GM12801 (cell line): ENCODE data around the gene PDHB.

ENCODE experiments used
- CTCF ChIP-seq: IDR thresholded peaks from one replicate; pipeline ENCODE4 v1.5.1; 2011; ENCODE audit warnings: control low read depth; ENCODE audit not compliant: insufficient read length; ENCODE audit errors: extremely low read depth

PDHB gene

GRCh38 chr3:58383476-58383875 is 50.2 kb downstream of the PDHB start:
- TF ChIP-seq CTCF: no peak

- no peak for TF ChIP-seq CTCF
These were observed 54.1 kb downstream of the PDHB start for GRCh38 chr3:58379351-58380073.

- TF ChIP-seq CTCF: no peak
These were observed 55.9 kb downstream of the PDHB start for GRCh38 chr3:58377750-58378149.
